Stimulated activated CD8-positive, alpha-beta memory T cell treated with anti-CD3 and anti-CD28 coated beads, Interleukin-12 subunit alpha, Interleukin-12 subunit beta, amount 100 ng/mL, for 1 hour (primary cell): ENCODE data around the gene ING3.
A peak's percentile ranks its signal among the peaks of the same experiment; 100 is the strongest.

Experiments
- DNase-seq: peaks from one replicate; pipeline ENCODE4 v3.0.0-alpha.2; 2020; ENCODE audit warnings: low read depth

The ING3 gene

DNA sequence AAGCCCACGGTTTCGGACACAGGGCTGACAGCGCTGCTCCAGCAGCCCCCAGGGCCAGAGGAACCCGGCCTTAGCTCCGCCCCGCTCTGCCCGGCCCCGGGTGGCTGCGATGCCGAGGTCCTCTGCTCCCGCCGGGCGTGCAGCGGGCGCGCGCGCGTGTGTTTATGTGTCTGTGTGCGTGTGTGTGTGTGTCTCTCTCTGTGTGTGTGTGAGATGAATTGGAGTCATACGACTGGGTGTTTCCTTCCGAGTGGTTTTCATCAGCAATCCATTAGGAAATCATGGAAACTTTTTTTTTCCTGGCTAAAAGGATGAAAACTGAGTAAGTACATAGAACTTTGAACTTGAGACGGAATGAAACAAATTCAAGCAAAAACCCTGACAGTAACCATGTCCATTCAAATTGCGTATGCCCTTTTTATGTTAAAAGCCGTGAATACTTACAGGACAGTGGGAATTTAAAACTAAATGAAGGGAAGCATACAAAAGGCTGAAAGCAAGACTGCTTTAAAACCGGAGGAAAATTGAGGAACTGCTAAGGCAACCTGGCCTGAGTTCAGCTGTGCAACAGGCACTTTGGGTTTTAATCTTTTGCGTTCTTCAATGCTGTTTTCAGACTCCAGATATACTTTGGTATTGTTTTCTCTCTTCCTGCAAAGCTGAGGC, 38.1 kb downstream of the ING3 start, which contains the start of gene CPED1:
Gene CPED1 (plus strand): TSS at position 121 of the 666 bp plus-strand sequence. CDS start 911 bp downstream, outside the sequence.
- DNase-seq = no peak

DNA sequence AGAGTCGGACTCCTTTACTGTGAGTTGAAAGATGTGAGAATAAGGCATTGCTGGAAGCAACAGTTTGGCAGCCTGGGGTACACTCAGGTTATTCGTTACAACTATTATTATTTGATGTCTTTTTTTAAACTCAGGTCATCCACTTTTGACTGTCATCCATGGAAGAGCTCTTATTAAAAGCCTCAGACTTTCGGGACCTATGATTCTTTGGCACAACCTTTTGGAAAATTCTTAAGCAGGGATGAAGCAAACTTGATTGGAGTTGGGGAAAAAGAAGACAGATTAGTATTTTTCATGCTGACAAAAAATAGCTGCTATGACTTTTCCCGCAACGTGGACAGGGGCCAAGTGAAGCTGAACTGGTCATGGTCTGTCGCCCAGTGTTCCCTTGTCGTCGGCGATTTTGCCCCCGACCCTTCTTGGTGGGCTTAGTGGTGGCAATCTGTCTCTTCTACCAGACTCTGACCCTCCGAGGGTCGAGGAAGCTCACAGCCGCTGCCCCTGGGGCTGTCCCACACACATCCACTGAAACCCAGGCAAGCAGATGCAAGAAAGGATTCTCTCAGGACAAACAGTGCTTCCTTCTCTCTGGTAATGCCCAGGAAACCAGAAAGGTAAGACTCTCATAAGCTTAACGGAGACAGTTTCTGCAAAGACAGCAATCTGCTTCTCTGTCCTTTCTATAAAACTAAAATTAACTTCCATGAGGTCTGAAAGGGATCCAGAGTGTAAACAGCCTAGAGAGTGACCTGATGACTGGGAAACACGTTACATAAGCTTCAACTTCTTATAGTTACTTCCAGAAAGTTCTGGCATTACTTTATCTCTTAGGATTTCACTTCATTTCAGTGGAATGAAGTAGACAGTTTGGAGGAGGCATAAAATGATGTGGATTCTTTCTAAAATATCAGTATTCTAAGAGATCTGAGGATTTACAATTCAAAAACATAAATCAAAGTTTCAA, 39.0 kb downstream of the ING3 start:
- DNase-seq = no peak

DNA sequence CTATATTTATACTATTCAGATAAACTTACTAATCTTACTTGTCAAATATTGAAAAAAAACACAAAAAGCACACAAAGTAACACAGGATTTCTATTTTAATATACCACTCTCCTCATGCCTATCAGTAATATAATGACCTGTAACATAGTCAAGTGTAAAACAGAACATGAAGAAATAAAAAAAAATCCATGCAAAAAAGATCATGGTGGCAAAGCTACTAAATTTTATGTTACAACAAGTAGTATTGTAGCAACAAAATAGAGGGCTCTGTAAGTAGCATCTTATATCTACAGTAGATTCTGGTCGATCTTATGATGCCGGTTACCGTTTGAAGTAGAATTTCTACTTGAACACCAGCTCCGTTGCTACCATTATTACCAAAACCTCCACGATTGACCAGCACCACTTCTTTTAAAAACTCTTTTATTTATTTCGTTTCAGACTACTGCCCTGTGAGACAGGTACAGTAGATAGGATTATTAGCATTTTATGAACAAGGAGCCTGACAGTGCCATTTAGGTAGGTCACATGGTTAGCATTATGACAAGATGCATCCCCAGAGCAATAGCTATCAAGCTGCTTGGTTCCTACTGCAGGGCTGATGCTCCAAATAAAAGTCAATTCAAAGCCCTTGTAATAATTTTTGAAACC, 40.0 kb downstream of the ING3 start:
- DNase-seq = no peak

DNA sequence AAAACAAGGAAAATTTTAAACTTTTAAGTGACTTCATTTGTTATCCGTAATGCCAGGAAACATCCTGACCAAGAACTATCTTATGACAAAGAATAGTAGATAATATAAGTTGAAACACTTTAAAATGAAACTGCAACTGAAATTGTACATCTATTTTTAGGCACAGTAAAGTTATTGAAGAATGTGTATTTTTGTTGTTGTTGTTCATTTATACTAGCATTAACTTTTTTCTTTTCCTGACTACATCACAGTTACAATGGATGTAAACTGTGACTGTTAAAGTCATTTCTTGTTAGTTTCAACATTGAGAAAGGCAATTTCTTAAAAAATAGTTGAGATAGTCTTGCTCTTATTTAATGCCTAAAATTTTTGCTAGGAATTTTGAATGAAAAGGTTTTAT, 40.6 kb downstream of the ING3 start:
- DNase-seq = no peak

DNA sequence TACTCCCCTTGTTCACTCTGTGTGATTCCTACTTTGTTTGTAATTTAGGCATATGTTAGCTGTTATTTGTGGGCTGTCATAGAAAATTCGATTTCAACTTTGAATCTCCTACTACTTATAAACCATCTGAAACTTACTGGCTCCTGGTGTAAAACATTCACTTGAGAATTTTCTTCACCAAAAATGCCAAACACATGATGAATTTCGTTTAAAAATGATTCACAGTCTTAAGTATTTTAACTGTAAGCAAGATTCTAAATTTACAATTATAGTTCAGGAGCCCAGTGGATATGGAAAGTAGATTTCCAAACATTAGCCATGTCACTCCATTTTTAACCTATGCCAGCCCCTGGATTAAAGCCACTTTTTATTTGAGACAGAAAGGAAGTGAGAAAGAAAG, 41.0 kb downstream of the ING3 start:
- no peak for DNase-seq

DNA sequence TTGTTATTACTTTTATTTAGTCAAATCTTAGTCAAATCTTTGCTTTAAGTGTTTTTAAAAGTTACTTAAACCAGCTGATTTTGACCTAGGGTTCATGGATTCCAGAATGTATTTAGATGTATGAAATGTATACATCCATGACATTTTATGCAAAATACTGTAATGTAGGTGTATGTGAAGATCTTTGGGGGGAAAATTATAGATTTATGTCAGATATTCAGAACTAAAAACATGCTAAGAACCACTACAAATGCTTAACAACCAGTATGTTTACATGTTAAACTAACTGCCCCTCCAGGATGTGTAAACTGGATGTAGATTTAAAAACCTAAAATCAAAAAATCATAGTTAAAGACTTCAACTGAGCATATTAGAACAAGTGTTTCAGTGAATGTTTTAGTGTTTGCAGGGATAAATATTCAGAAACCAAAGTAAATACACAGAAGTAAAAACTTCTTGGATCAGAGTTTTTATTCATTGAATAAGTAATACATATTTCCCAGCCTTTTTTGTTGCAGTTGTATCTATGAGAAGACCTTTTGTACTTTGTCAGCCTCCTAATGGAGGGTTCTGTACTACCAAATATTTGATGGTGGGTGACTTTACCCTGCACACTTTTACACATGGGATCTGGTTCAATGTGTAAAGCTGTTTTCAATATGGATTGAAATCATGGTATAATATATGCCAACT, 41.8 kb downstream of the ING3 start:
- DNase-seq = no peak

DNA sequence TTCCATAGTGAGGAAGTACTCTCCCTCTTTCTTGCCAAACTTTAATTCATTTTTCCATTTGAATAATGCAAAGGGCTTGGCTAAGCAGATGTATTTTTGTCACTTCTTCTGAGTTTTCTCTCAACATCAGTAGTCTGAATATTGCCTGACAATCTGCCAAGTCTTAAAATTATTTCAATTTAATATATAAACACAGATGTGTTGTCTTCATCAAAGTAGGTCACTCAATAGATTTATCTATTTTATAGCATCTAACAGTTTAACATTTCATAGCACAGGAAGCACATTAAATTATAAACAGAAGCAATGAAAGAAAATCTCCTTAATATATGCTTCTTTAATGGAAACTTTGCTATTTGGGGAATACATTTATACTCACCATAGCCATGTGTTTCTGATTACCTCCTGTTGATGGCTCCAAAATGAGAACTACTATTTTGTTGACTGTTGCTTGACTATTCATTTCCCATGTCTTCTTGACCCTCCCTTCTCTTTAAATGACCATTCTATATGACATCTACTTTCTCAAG, 42.5 kb downstream of the ING3 start:
- no peak for DNase-seq

DNA sequence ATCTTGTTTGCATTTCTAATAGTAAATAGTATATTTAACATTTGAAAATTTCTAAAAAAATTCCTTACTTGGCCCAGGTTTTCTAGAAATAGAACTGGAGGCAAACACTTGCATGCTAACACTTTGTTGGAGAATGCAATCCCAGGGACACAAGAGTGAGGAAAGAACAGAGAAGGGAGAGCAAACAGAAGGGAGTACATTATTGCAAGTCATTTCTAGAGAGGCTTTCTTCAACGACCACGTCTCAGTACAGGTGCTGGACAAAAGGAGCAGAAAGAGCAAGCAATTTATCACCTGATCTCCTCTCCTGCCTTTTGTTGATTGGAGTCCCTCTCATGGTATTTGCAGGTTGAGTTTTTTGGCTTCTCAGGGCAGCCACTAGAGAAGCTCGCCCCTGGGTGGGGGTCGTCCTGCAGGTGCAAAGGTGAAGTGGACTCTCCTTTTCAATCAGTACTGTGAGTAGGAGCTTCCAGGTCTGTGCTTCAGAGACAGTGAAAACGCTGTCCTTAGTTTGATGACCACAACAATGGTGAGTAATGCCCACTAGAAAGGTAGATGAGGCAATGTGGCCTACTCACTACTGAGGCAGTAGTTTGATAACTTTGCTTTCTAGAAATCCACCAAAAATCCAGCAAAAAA, 43.1 kb downstream of the ING3 start:
- DNase-seq = no peak

DNA sequence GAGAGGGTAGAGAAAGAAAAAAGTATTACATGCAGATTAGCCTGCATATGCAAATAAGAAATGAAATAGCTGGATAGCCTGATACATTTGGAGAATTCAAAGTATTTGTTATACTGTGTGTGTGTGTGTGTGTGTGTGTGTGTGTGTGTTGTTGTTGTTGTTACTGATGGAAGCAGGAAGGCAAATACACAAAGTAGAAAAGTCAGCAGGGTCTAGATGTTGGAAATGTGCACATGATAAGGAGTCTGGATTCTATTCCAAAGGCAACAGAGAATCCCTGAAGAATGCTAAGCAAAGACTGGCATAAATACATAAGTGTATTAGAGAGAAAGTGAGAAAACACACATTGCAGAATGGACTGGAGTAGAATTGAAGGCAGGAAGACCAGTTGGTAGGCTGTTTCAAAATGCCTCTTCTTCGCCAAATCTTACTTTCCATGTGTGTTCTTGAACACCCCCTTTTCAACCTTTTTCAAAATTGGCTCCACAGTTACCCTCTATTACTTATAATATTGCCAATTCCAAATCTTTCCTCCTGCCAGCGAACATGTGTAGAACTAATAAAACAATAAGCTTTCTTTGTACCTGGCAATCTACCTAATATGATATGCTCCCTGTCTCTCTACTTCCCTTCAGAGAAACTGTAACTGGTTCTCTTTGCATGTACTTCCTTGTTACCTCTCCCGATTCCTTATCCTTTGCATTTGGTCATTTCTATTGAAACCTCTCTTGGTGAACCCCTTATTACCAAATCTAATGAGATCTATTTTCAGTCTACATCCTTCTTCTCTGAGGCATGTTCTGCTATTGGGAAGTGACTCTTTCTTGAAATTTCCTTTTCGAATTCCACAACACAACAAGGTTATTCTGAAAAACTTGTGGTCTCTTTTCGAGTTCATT, 44.2 kb downstream of the ING3 start:
- no peak for DNase-seq

DNA sequence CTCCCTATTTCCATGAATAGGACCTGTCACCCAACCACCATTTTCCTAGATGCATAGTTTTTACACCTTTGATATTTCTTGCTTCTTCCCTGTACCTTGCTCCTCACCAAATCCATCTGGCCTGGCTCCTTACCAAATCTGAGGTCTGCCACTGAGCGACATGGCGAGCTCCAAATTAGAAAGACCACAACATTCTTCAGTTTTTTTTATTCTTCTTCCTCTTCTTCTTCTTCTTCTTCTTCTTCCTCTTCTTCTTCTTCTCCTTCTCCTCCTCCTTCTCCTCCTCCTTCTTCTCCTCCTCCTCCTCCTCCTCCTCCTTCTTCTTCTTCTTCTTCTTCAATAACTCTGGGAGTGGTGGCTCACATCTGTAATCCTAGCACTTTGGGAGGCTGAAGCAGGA, 45.1 kb downstream of the ING3 start:
- no peak for DNase-seq

DNA sequence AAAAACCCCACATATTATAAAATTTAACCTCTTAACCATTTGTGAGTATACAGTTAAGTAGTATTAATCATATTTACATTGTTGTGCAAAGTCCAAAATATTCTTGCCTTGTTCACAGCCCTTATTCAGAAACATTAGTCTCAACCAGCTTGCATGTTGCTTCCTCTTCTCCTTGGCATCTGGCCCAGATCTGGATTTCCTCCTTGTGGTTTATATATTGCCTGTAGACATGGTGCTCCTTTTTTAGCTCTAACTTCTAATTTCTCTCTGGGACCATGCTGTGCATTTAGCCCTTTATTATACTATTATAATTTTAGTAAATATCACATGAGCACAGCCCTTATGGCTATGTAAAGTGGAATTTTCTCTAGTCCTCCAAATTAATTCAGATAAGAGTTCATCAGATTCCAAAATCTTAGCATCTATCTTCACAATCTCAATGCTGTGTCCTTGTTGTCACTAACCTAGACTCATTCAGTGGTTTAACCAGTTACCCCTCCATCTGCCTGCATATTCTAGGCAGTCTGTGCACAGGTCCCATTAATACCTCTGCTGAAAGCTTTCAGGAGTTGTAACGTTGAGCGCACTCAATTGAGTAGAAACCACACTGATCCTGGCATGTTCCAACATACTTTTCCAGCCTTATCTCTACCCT, 45.9 kb downstream of the ING3 start:
- peak; percentile 17 for DNase-seq

DNA sequence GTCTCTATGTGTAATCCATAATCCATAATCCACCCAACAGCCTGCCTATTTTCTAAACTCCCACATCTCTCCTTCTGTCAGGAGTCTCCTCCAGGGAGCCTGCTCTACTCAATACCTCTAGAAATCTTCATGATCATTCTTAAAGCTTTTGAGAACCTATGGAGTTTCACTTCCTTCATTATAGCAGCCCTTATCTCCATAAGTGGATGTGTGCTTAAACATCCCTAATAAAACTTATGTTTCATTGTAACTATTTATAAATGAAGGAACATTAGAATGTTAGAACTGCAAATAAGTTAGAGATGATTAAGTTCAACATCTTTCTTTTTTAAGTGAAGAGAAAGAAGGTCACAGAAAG, 46.4 kb downstream of the ING3 start:
- DNase-seq = no peak

DNA sequence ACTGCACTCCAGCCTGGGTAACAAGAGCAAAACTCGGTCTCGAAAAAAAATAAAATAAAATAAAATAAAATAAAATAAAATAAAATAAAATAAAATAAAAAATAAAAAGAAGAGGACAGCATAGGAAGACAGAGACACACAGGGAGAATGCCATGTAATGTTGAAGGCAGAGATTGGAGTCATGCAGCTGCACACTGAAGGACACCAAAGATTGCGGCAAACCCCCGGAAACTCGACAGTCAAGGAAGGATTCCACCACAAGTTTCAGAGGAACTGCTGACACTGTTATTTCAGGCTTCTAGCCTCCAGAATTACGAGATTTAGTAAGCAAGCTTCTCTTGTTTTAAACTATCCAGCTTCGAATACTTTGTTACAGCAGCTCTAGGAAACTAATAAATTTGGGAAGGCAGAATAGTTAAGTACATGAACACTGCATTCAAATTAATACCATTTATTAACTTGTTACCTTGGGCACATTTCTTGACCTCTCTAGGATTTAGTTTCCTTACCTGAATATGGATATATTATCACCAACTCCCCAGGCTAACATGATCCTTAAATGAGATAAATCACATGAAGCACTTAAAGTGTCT, 47.4 kb downstream of the ING3 start:
- DNase-seq = no peak

DNA sequence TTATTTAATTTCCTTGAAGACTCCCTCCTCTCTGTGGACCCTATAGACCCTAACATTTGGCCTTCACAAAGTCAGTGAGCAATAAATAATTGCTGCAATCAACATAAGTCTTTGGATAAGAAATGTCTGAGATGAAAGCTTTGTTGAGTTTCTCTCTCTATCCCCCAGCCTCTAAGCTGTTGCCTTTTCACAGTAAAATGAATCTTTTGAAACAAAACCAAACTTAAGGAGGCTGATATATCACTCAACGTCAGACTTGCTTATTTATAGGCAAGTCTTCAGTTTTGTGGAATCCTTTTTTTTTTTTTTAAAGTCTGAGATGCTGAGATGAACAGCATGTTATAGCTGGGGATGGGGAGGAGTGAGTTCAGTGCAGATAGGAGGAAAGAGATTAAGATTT, 47.9 kb downstream of the ING3 start:
- no peak for DNase-seq

DNA sequence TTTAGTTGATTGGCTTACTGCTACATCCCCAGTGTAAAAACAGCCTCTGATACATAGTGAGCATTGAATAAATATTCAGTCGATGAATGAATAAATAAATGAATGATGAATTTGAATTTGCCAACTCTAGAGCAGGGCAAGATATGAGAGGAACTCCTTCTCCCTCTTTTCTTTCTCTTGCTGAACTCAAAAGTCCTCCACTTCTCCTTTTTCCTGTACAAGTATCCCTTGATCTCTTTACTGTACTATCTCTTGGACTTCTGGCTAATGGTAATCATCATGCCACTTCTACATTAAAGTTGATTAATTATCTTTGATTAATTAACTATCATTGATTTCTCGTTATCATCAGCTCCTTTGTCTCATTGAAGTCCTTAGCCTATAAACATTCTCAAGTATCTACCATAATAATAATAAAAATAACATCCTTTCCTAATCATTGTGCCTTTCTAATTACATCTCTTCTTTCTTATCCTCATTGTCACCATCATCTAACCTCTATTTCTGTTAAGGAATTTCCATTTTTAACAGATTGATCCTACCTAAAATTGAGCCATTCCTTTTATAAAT, 48.5 kb downstream of the ING3 start:
- no peak for DNase-seq

DNA sequence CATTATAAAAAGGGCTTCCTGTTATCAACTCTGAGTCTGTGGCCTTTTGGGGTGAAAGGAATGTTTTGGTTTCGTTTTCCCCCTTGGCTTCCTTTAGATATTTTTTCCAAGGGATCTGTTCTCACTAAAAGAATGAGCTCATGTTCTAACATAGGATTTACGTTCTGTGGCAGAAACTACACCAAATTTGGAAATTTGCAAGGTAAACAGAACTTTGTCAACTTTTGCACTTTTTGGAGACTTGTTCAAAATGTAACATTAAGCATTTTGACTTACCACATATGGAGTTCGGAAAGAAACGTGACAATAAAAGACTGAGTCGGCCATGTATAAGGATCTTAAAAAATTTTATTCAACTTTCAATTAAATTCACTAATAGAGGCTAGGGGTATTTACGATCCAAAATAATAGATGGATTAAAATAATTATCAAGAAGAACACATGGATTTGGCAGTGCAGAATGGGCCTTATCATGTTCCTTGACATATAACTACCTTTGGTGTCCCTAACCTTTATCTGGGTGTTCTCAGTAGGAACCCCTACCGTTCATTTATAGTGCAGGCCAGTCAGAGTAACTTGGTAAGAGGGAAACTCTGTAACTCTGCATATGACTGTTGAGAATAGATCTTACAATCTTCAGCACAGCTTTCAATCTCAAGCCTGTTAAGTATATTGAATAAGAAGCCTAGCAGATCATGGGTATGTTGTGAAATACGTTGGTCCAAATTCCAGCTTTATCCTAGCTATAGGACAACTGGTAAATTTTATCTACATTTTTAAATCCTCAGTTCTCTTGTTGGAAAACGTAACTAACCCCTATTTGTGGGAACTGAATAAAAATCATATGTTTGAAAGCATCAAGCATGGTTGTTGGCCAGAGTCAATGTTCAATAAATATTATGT, 49.8 kb downstream of the ING3 start:
- no peak for DNase-seq

DNA sequence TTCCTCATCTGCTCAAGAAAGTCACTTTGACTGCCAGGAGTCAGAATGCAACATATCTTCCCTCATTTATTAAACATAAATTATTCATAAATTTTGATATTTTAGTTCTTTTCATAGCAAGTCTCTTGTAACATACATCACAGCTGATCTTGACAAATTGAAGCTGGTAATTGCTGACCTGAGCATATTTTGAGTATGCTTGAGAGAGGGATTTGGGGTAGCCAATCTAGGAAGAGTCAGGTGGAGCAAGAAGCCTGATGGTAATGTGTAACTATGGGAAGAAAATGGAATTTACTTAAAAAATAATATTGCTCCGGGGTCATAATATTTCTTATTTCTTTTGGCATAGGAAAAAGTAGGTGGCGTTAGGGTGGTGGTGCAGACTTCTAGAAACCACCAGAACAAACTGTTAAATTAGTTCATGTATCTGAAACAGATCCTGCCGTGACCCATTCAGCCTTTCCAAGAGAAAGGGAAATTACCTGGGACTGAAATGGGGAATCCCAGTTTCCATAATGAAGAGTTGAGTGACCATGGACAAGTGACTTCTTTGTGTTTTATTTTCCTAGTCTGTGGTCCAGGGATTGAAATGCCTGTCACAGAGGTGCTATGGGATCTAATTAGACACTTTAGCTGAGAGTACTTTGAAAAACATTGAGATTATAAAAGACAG, 50.8 kb downstream of the ING3 start:
- DNase-seq = no peak
